G401.6 (cell line): ENCODE results near the gene CYTH3.
A peak's percentile ranks its signal among the peaks of the same experiment; 100 is the strongest.

Experiments
- FAIRE-seq: peaks from 2 replicates; lab custom pipeline; 2012; peaks lifted over from hg19 to GRCh38; lab: Jason Lieb, UNC

The CYTH3 gene

GRCh38 chr7:6257675-6258074 lies 14.7 kb downstream of the CYTH3 start:
- no peak for FAIRE-seq

- peak; percentile 45 for FAIRE-seq
Measured at GRCh38 chr7:6256677-6257535, 15.5 kb downstream of the CYTH3 start.

- no peak for FAIRE-seq
Measured at GRCh38 chr7:6256109-6256483, 16.3 kb downstream of the CYTH3 start.

GRCh38 chr7:6254866-6255265 lies 17.6 kb downstream of the CYTH3 start:
- peak; percentile 15 for FAIRE-seq

- FAIRE-seq: no peak
Measured at GRCh38 chr7:6252748-6253147, 19.7 kb downstream of the CYTH3 start.

GRCh38 chr7:6252341-6252746 lies 20.1 kb downstream of the CYTH3 start:
- no peak for FAIRE-seq

- FAIRE-seq: no peak
Measured at GRCh38 chr7:6251653-6252052, 20.8 kb downstream of the CYTH3 start.

GRCh38 chr7:6250364-6250833 lies 22.0 kb downstream of the CYTH3 start:
- no peak for FAIRE-seq

GRCh38 chr7:6249043-6249442 lies 23.4 kb downstream of the CYTH3 start:
- FAIRE-seq: no peak

GRCh38 chr7:6248581-6248980 lies 23.8 kb downstream of the CYTH3 start:
- FAIRE-seq: no peak

- peak; percentile 84 for FAIRE-seq
Measured at GRCh38 chr7:6246251-6246917, 26.0 kb downstream of the CYTH3 start.

GRCh38 chr7:6244021-6244420 lies 28.4 kb downstream of the CYTH3 start:
- FAIRE-seq: no peak

GRCh38 chr7:6243168-6243567 lies 29.3 kb downstream of the CYTH3 start:
- FAIRE-seq: no peak

GRCh38 chr7:6242561-6242960 lies 29.9 kb downstream of the CYTH3 start:
- no peak for FAIRE-seq

- FAIRE-seq: no peak
Measured at GRCh38 chr7:6241607-6241973, 30.8 kb downstream of the CYTH3 start.

GRCh38 chr7:6238309-6238925 lies 34.0 kb downstream of the CYTH3 start:
- FAIRE-seq: peak; percentile 59

GRCh38 chr7:6237730-6238129 lies 34.7 kb downstream of the CYTH3 start:
- no peak for FAIRE-seq

- FAIRE-seq: no peak
Measured at GRCh38 chr7:6237011-6237410, 35.4 kb downstream of the CYTH3 start.

GRCh38 chr7:6235029-6235871 lies 37.2 kb downstream of the CYTH3 start:
- FAIRE-seq: no peak

GRCh38 chr7:6234384-6234783 lies 38.0 kb downstream of the CYTH3 start:
- FAIRE-seq: no peak

- no peak for FAIRE-seq
Measured at GRCh38 chr7:6232534-6232933, 39.9 kb downstream of the CYTH3 start.

- no peak for FAIRE-seq
Measured at GRCh38 chr7:6232116-6232515, 40.3 kb downstream of the CYTH3 start.
